ENCODE data around the gene SLC10A3.

- TF ChIP-seq TCF12 (IDR thresholded peaks at IDR 0.05; ENCODE audit: low read depth) (no peak), EP300 (IDR thresholded peaks at IDR 0.05; ENCODE audit: borderline replicate concordance) (no peak), NFIC (IDR thresholded peaks at IDR 0.05) (no peak), TAF1 (IDR thresholded peaks at IDR 0.05; ENCODE audit: low read depth) (no peak), CREB1 (IDR thresholded peaks at IDR 0.05; ENCODE audit: low read depth) (no peak), MAX (IDR thresholded peaks at IDR 0.05) (no peak), ZBTB7A (IDR thresholded peaks at IDR 0.05; ENCODE audit: low read depth) (no peak), CEBPB (IDR thresholded peaks at IDR 0.05) (no peak), REST (IDR thresholded peaks at IDR 0.05; ENCODE audit: low read depth) (no peak), TEAD4 (IDR thresholded peaks at IDR 0.05) (no peak), EGR1 (IDR thresholded peaks at IDR 0.05) (no peak), YY1 (IDR thresholded peaks at IDR 0.05; ENCODE audit: low read depth) (no peak), USF1 (IDR thresholded peaks at IDR 0.05) (no peak), FOXM1 (IDR thresholded peaks at IDR 0.05; ENCODE audit: borderline replicate concordance, low read depth) (no peak)
These were observed 21.3 kb upstream of the SLC10A3 start for GRCh38 chrX:154511761-154512160.

Data from Ishikawa (cell line).